ENCODE results near the gene PRR20A.

DNA sequence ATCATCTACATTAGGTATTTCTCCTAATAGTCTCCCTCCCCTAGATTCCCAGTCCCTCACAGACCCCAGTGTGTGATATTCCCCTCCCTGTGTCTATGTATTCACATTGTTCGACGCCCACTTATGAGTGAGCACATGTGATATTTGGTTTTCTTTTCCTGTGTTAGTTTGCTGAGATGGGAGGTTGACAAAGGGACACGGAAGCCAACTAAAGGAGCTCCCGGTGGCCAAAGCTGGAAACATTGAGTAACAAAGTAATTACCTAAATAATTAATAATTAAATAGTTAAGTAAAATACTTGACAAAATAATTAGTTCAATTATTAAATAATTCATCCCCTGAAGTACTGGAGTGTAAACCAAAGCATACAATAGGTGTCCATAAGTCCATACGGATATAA is 1.7 kb upstream of the PRR20A start:
- no peak for TF ChIP-seq CTCF (IDR thresholded peaks at IDR 0.05)
- TF ChIP-seq TCF7L2 (IDR thresholded peaks at IDR 0.05; ENCODE audit: low read depth, low read length) = no peak

Data from Panc1 (cell line).